SK-N-SH treated with all-trans-retinoic acid at 6 μM for 48 hours (cell line): ENCODE results near the gene TTC17.

Experiments used
- ATAC-seq: fragments of 200-7000 bp; cut with Tn5 transposase; 3 replicates; pipeline ENCODE4 v1.9.1; 2020; ENCODE audit warnings: mild to moderate bottlenecking, moderate library complexity
- ARNTL ChIP-seq: fragments of 450-650 bp; formaldehyde crosslinking; IDR thresholded peaks from 2 replicates; pipeline ENCODE4 v1.5.0; 2020; ENCODE audit warnings: low read depth, mild to moderate bottlenecking, moderate library complexity, borderline replicate concordance
- CREB5 ChIP-seq: fragments of 250-450 bp; sonication (Bioruptor Pico); IDR thresholded peaks from 2 replicates; pipeline ENCODE4 v1.5.1; 2020; ENCODE audit warnings: low read depth, mild to moderate bottlenecking, moderate library complexity
- CSDC2 ChIP-seq: fragments of 250-450 bp; sonication (Bioruptor Pico); IDR thresholded peaks from 2 replicates; pipeline ENCODE4 v1.5.0; 2020; ENCODE audit warnings: mild to moderate bottlenecking, moderate library complexity
- CSRNP3 ChIP-seq: fragments of 250-450 bp; sonication (Bioruptor Pico); IDR thresholded peaks from 2 replicates; pipeline ENCODE4 v1.5.1; 2021; ENCODE audit warnings: mild to moderate bottlenecking, moderate library complexity
- ESRRG ChIP-seq: fragments of 250-450 bp; sonication (Bioruptor Pico); IDR thresholded peaks from 2 replicates; pipeline ENCODE4 v1.6.1; 2021; ENCODE audit warnings: mild to moderate bottlenecking
- GLIS3 ChIP-seq: fragments of 250-450 bp; sonication (Bioruptor Pico); IDR thresholded peaks from 2 replicates; pipeline ENCODE4 v1.5.0; 2020; ENCODE audit warnings: mild to moderate bottlenecking, moderate library complexity
- ISL1 ChIP-seq: fragments of 250-450 bp; sonication (Bioruptor Pico); IDR thresholded peaks from 2 replicates; pipeline ENCODE4 v2.1.2; 2022; ENCODE audit warnings: mild to moderate bottlenecking, moderate library complexity
- PATZ1 ChIP-seq: fragments of 250-450 bp; sonication (Bioruptor Pico); IDR thresholded peaks from 2 replicates; pipeline ENCODE4 v1.8.0; 2020; ENCODE audit warnings: mild to moderate bottlenecking, moderate library complexity, borderline replicate concordance
- POU6F1 ChIP-seq: fragments of 250-450 bp; sonication (Bioruptor Pico); IDR thresholded peaks from 2 replicates; pipeline ENCODE4 v1.8.0; 2021; ENCODE audit warnings: low read depth, mild to moderate bottlenecking, moderate library complexity, borderline replicate concordance
- PPARA ChIP-seq: fragments of 250-450 bp; sonication (Bioruptor Pico); IDR thresholded peaks from 2 replicates; pipeline ENCODE4 v1.5.0; 2020; ENCODE audit warnings: mild to moderate bottlenecking, borderline replicate concordance
- RARB ChIP-seq: fragments of 250-450 bp; sonication (Bioruptor Pico); IDR thresholded peaks from 2 replicates; pipeline ENCODE4 v1.8.0; 2021; ENCODE audit warnings: mild to moderate bottlenecking, moderate library complexity
- SNAI2 ChIP-seq: fragments of 250-450 bp; sonication (Bioruptor Pico); IDR thresholded peaks from 2 replicates; pipeline ENCODE4 v1.5.0; 2020; ENCODE audit warnings: mild to moderate bottlenecking, moderate library complexity
- TCF4 ChIP-seq: fragments of 250-450 bp; sonication (Bioruptor Pico); IDR thresholded peaks from 2 replicates; pipeline ENCODE4 v1.8.0; 2021; ENCODE audit warnings: mild to moderate bottlenecking, moderate library complexity, borderline replicate concordance
- TOX ChIP-seq: fragments of 250-450 bp; sonication (Bioruptor Pico); IDR thresholded peaks from 2 replicates; pipeline ENCODE4 v1.8.0; 2021; ENCODE audit warnings: mild to moderate bottlenecking, moderate library complexity, borderline replicate concordance
- ZC3H10 ChIP-seq: fragments of 250-450 bp; sonication (Bioruptor Pico); IDR thresholded peaks from 2 replicates; pipeline ENCODE4 v1.5.1; 2021; ENCODE audit warnings: mild to moderate bottlenecking, moderate library complexity
- ZFP3 ChIP-seq: fragments of 250-450 bp; sonication (Bioruptor Pico); IDR thresholded peaks from 2 replicates; pipeline ENCODE4 v1.5.0; 2020; ENCODE audit warnings: mild to moderate bottlenecking, moderate library complexity
- ZFP30 ChIP-seq: fragments of 450-650 bp; formaldehyde crosslinking; IDR thresholded peaks from 2 replicates; pipeline ENCODE4 v1.5.0; 2022; ENCODE audit warnings: mild to moderate bottlenecking, moderate library complexity
- ZNF565 ChIP-seq: fragments of 450-650 bp; formaldehyde crosslinking; conservative IDR thresholded peaks from 2 replicates; pipeline ENCODE4 v1.5.0; 2020; ENCODE audit warnings: low read depth, mild to moderate bottlenecking, moderate library complexity
- ZNF70 ChIP-seq: fragments of 450-650 bp; formaldehyde crosslinking; IDR thresholded peaks from 2 replicates; pipeline ENCODE4 v1.5.0; 2020; ENCODE audit warnings: mild to moderate bottlenecking, moderate library complexity
- ZNF8 ChIP-seq: fragments of 450-650 bp; formaldehyde crosslinking; IDR thresholded peaks from 2 replicates; pipeline ENCODE4 v1.5.0; 2020; ENCODE audit warnings: mild to moderate bottlenecking, moderate library complexity

The TTC17 gene

GRCh38 chr11:43403357-43404231 lies 44.9 kb downstream of the TTC17 start:
- ATAC-seq: no peak
- TF ChIP-seq PATZ1 (CRISPR knock-in tag) (no peak), GLIS3 (CRISPR knock-in tag) (no peak), ZFP30 (CRISPR knock-in tag) (no peak), ZC3H10 (CRISPR knock-in tag) (no peak), TCF4 (CRISPR knock-in tag) (no peak), ARNTL (no peak), PPARA (CRISPR knock-in tag) (no peak), RARB (CRISPR knock-in tag) (no peak), POU6F1 (no peak), CREB5 (no peak), ESRRG (no peak), ZNF8 (CRISPR knock-in tag) (no peak), TOX (CRISPR knock-in tag) (no peak), ZNF70 (no peak), ZFP3 (CRISPR knock-in tag) (no peak)
- TF ChIP-seq, all 23 proteins: peak for 0

GRCh38 chr11:43404406-43404805 lies 45.7 kb downstream of the TTC17 start:
- TF ChIP-seq PPARA (CRISPR knock-in tag) (no peak), SNAI2 (no peak), ZFP30 (CRISPR knock-in tag) (no peak), GLIS3 (CRISPR knock-in tag) (no peak), ZNF565 (CRISPR knock-in tag) (no peak), PATZ1 (CRISPR knock-in tag) (no peak), POU6F1 (no peak), ARNTL (no peak), ZFP3 (CRISPR knock-in tag) (no peak), ISL1 (CRISPR knock-in tag) (no peak), CSRNP3 (CRISPR knock-in tag) (no peak), CSDC2 (CRISPR knock-in tag) (no peak), ESRRG (no peak), TOX (CRISPR knock-in tag) (no peak)
- ATAC-seq: no peak
